GM12874 (cell line): ENCODE measurements around the gene USP38.

Experiments used
- TF ChIP-seq, protein P1 (sequence below): IDR thresholded peaks from 2 replicates; pipeline ENCODE4 v1.5.1; 2011; ENCODE audit warnings: low read depth, mild to moderate bottlenecking, control low read depth, low read length, moderate library complexity; ENCODE audit not compliant: insufficient read depth

The USP38 gene

GRCh38 chr4:143184503-143185252 lies at the start of gene USP38:
Gene USP38 (plus strand): TSS chr4:143184917. CDS start chr4:143185451, 534 bp downstream.
- TF ChIP-seq, protein P1, sequence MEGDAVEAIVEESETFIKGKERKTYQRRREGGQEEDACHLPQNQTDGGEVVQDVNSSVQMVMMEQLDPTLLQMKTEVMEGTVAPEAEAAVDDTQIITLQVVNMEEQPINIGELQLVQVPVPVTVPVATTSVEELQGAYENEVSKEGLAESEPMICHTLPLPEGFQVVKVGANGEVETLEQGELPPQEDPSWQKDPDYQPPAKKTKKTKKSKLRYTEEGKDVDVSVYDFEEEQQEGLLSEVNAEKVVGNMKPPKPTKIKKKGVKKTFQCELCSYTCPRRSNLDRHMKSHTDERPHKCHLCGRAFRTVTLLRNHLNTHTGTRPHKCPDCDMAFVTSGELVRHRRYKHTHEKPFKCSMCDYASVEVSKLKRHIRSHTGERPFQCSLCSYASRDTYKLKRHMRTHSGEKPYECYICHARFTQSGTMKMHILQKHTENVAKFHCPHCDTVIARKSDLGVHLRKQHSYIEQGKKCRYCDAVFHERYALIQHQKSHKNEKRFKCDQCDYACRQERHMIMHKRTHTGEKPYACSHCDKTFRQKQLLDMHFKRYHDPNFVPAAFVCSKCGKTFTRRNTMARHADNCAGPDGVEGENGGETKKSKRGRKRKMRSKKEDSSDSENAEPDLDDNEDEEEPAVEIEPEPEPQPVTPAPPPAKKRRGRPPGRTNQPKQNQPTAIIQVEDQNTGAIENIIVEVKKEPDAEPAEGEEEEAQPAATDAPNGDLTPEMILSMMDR = no peak

GRCh38 chr4:143135358-143135757 lies 49.4 kb upstream of the USP38 start:
- TF ChIP-seq, protein P1 = no peak

DNA sequence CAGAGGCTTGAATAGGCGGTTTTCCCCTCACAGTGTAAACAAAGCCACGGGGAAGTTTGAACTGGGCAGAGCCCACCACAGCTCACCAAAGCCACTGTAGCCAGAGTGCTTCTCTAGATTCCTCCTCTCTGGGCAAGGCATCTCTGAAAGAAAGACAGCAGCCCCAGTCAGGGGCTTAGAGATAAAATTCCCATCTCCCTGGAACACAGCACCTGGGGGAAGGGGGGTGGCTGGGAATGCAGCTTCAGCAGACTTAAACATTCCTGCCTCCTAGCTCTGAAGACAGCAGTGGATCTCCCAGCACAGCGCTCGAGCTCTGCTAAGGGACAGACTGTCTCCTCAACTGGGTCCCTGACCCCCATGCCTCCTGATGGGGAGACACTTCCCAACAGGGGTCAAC lies 44.0 kb upstream of the USP38 start:
- TF ChIP-seq, protein P1 = no peak

- TF ChIP-seq, protein P1 = no peak
Measured at GRCh38 chr4:143148521-143148920, 36.2 kb upstream of the USP38 start.

- TF ChIP-seq, protein P1 = no peak
Measured at GRCh38 chr4:143156853-143157252, 27.9 kb upstream of the USP38 start.

DNA sequence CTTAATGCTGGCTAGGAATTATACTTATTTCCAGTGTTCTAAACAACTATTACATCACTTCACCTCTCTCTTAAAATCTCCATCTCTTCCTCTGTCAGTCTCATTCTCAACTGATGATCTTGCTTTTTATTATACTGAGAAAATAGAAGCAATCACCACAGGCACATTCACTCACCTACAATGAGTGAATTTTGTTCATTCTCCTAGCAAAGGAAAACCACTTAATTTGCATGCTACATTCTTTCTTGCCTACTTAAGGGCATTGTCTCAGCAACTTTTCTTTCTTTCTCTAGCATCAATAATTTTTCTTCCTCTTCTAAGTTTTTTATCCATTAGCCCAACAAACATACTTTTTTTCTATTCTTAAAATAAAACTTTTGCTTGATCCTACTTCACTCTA lies 21.1 kb upstream of the USP38 start:
- TF ChIP-seq, protein P1 = no peak

DNA sequence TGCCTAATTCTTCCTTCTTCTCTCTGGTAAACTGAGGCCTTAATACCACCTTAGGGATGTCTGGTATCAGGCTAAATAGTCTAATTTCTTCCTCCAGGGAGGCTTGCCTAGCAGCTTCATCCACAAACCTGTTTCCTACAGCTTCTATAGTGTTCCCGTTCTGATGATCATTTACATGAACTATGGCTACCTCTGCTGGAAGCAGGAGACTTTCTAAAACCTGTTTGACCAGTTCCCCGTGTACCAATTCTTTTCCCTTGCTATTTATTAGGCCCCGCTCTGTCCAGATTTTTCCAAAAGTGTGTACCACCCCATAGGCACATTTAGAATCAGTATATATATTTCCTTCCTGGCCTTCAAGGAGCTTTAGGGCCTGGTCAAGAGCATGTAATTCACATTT lies 5.8 kb upstream of the USP38 start:
- TF ChIP-seq, protein P1 = no peak
